CD14-positive monocyte (primary cell): ENCODE measurements around the gene KCNJ10. TPM values are rescaled to one million over a fixed set of nuclear protein-coding genes. Genes with fewer than 3 reads are reported as not detected.

Experiments used
- DNase-seq, 3 donors: peaks; one replicate each; pipeline ENCODE4 v3.0.0-alpha.2; 2011 to 2022
- H2AFZ ChIP-seq: 2 replicates; pipeline ENCODE4 v1.6.0; 2012; ENCODE audit warnings: mild to moderate bottlenecking, low read depth, low read length, inconsistent platforms; ENCODE audit not compliant: insufficient read depth, poor library complexity, severe bottlenecking
- H3K27ac ChIP-seq, 2 donors: 1 replicate in 1 of 2; 2 replicates in 1 of 2; pipeline ENCODE4 v1.5.1; 2012 to 2013; ENCODE audit warnings: low read length in 2 of 2, control low read depth in 1 of 2, inconsistent platforms in 1 of 2, low read depth in 1 of 2, mild to moderate bottlenecking in 1 of 2
- H3K27me3 ChIP-seq, 2 donors: one replicate each; pipeline versions ENCODE4 v1.6.0 to v1.6.1; 2011 to 2013; ENCODE audit warnings: low read length in 2 of 2; ENCODE audit not compliant: control insufficient read depth in 2 of 2, insufficient read depth in 2 of 2
- H3K36me3 ChIP-seq, 2 donors: replicated peaks in 1 of 2; 1 replicate in 1 of 2; 2 replicates in 1 of 2; pipeline versions ENCODE4 v1.5.1 to v1.6.1; 2012 to 2013; ENCODE audit warnings: low read length in 2 of 2, control low read depth in 1 of 2, inconsistent platforms in 1 of 2, mild to moderate bottlenecking in 1 of 2; ENCODE audit not compliant: insufficient read depth in 2 of 2, control insufficient read depth in 1 of 2
- H3K4me1 ChIP-seq, 2 donors: 1 replicate in 1 of 2; 2 replicates in 1 of 2; pipeline versions ENCODE4 v1.5.1 to v1.6.1; 2012 to 2013; ENCODE audit warnings: low read length in 2 of 2, control low read depth in 1 of 2, inconsistent platforms in 1 of 2, mild to moderate bottlenecking in 1 of 2, moderate library complexity in 1 of 2; ENCODE audit not compliant: insufficient read depth in 2 of 2, control insufficient read depth in 1 of 2
- H3K4me2 ChIP-seq: replicated peaks from 2 replicates; pipeline ENCODE3; 2012; ENCODE audit warnings: low read length, moderate library complexity, mild to moderate bottlenecking; ENCODE audit not compliant: poor library complexity, severe bottlenecking; ENCODE audit errors: extremely low read depth
- H3K4me3 ChIP-seq, 3 experiments: fragments of 200-600 bp in 1 of 3; sonication (generic) in 1 of 3; replicated peaks in 1 of 3; 1 replicate in 2 of 3; 2 replicates in 1 of 3; pipeline ENCODE4 v1.5.1; 2011 to 2013; ENCODE audit warnings: low read length in 3 of 3, mild to moderate bottlenecking in 3 of 3, control low read depth in 2 of 3, low read depth in 2 of 3, inconsistent platforms in 1 of 3, moderate library complexity in 1 of 3
- H3K79me2 ChIP-seq: 2 replicates; pipeline ENCODE4 v1.6.0; 2012; ENCODE audit warnings: mild to moderate bottlenecking, control low read depth, inconsistent platforms, low read length, moderate library complexity; ENCODE audit not compliant: insufficient read depth
- H3K9ac ChIP-seq: 2 replicates; pipeline ENCODE4 v1.6.0; 2017; ENCODE audit warnings: low read length, mild to moderate bottlenecking; ENCODE audit not compliant: insufficient read depth, poor library complexity, severe bottlenecking
- H3K9me3 ChIP-seq, 2 donors: replicated peaks in 1 of 2; 1 replicate in 1 of 2; 2 replicates in 1 of 2; pipeline versions ENCODE4 v1.5.1 to v1.6.1; 2012 to 2013; ENCODE audit warnings: low read length in 2 of 2, control low read depth in 1 of 2; ENCODE audit not compliant: control insufficient read depth in 1 of 2, insufficient read depth in 1 of 2
- H4K20me1 ChIP-seq: 2 replicates; pipeline ENCODE4 v1.6.0; 2012; ENCODE audit warnings: mild to moderate bottlenecking, low read length, control low read depth, moderate library complexity; ENCODE audit not compliant: insufficient read depth
- H3K27ac Mint-ChIP-seq, 7 donors: one replicate each; pipeline ENCODE4 v1.8.0; 2020; ENCODE audit warnings: mild to moderate bottlenecking in 7 of 7, mixed read lengths in 7 of 7, moderate library complexity in 6 of 7, inconsistent platforms in 2 of 7
- H3K27me3 Mint-ChIP-seq, 3 donors: one replicate each; pipeline ENCODE4 v1.8.0; 2021 to 2022; ENCODE audit warnings: low read depth in 3 of 3, mild to moderate bottlenecking in 3 of 3, mixed read lengths in 3 of 3, moderate library complexity in 3 of 3, inconsistent platforms in 1 of 3
- H3K36me3 Mint-ChIP-seq, 2 donors: one replicate each; pipeline ENCODE4 v1.8.0; 2020; ENCODE audit warnings: mixed read lengths in 2 of 2, inconsistent platforms in 1 of 2, mild to moderate bottlenecking in 1 of 2
- H3K4me1 Mint-ChIP-seq: one replicate; pipeline ENCODE4 v1.8.0; 2020; ENCODE audit warnings: mild to moderate bottlenecking, mixed read lengths
- H3K4me3 Mint-ChIP-seq, 2 donors: one replicate each; pipeline ENCODE4 v1.8.0; 2020; ENCODE audit warnings: mild to moderate bottlenecking in 2 of 2, mixed read lengths in 2 of 2, moderate library complexity in 1 of 2
- H3K9me3 Mint-ChIP-seq, 7 donors: one replicate each; pipeline ENCODE4 v1.8.0; 2020 to 2022; ENCODE audit warnings: mixed read lengths in 7 of 7, mild to moderate bottlenecking in 6 of 7, moderate library complexity in 6 of 7, inconsistent platforms in 2 of 7
- CTCF ChIP-seq: fragments of 200-600 bp; IDR thresholded peaks from one replicate; pipeline ENCODE4 v1.8.0; 2022; ENCODE audit warnings: antibody characterized with exemption, mild to moderate bottlenecking
- WGBS: methylation state at CpG from one replicate; pipeline ENCODE4 v1.1.5; 2013; ENCODE audit warnings: missing lambda C conversion rate; ENCODE audit not compliant: insufficient coverage; 5-methylcytosine and 5-hydroxymethylcytosine counted together
- intact Hi-C, 2 donors: fragments of 100-400 bp; cut with micrococcal nuclease; formaldehyde crosslinking; loops; one replicate each; pipeline versions ENCODE4 v1.15.0 to v1.15.1; 2023
- polyA plus RNA-seq, 3 donors: library from polyadenylated mRNA; depleted of rRNA in 1 of 3; unstranded in 2 of 3; stranded (reverse) in 1 of 3; fragments of 300-500 nt in 2 of 3; fragments of >200 nt in 1 of 3; fragmentation: Illumina TruSeq in 2 of 3; gene quantifications; 1 replicate in 2 of 3; 2 replicates in 1 of 3; pipeline ENCODE4 v1.2.3, GENCODE V29; 2012 to 2021

KCNJ10 gene
- polyA plus RNA-seq, 3 donors: 0.23 TPM; not detected in 2

- H3K36me3 ChIP-seq: no peaks in the 10 kb centered on the region
- Mint-ChIP-seq H3K4me3 (no peak overlapping the region), H3K36me3 (no peaks in the 10 kb centered on the region), H3K27ac (no peak overlapping the region), H3K27me3 (peaks cover 0 to 4% (median 0%) of the 10 kb centered on the region in 3 donors), H3K4me1 (peaks cover 15% of the 10 kb centered on the region), H3K9me3 (peaks cover 0 to 1% (median 0%) of the 10 kb centered on the region in 7 donors)
- H3K27ac ChIP-seq: no peak overlapping the region
- TF ChIP-seq CTCF: no peak
- WGBS: 100% methylated on average over 1 of the region's 5 CpGs
- H3K4me1 ChIP-seq: peaks cover 9 to 14% of the 10 kb centered on the region in 2 donors
- no peak overlapping the region for H3K4me2 ChIP-seq
- intact Hi-C loops: no loop called here
- no peaks in the 10 kb centered on the region for H4K20me1 ChIP-seq
- H3K27me3 ChIP-seq: no peaks in the 10 kb centered on the region
- no peak overlapping the region for H3K4me3 ChIP-seq
- no peak overlapping the region for H3K9ac ChIP-seq
- H2AFZ ChIP-seq: no peak overlapping the region
- no peak for DNase-seq
- no peaks in the 10 kb centered on the region for H3K79me2 ChIP-seq
- no peaks in the 10 kb centered on the region for H3K9me3 ChIP-seq
These were observed 80.0 kb downstream of the KCNJ10 start for GRCh38 chr1:159990005-159990404.

DNA sequence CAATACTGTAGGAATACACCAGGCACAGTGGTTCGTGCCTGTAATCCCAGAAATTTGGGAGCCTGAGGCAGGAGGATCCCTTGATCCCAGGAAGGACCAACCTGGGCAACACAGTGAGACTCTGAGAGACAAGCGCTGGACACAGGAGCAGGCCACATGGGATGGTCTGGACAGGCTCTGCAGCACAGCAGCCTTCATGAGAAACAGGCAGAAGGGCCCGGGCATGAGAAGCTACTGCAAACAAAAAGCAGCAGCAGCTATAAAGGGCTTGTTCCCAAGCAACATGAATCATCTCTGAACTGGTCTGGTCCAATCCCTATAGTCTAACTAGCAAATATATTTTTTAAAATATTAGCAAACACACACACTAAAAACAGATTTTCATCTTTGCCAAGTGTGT, 80.4 kb downstream of the KCNJ10 start:
- Mint-ChIP-seq H3K36me3 (no peaks in the 10 kb centered on the region), H3K4me3 (no peak overlapping the region), H3K9me3 (peaks cover 0 to 1% (median 0%) of the 10 kb centered on the region in 7 donors), H3K4me1 (peaks cover 15% of the 10 kb centered on the region), H3K27me3 (peaks cover 0 to 7% (median 0%) of the 10 kb centered on the region in 3 donors), H3K27ac (no peak overlapping the region)
- no peak overlapping the region for H2AFZ ChIP-seq
- no peak overlapping the region for H3K9ac ChIP-seq
- no peak for DNase-seq
- no peaks in the 10 kb centered on the region for H3K9me3 ChIP-seq
- H4K20me1 ChIP-seq: no peaks in the 10 kb centered on the region
- WGBS: 96% methylated on average over 3 of the region's 3 CpGs
- no peaks in the 10 kb centered on the region for H3K79me2 ChIP-seq
- no peak overlapping the region for H3K27ac ChIP-seq
- H3K36me3 ChIP-seq: no peaks in the 10 kb centered on the region
- H3K4me3 ChIP-seq: no peak overlapping the region
- no peak for TF ChIP-seq CTCF
- no peaks in the 10 kb centered on the region for H3K27me3 ChIP-seq
- H3K4me1 ChIP-seq: peaks cover 9 to 14% of the 10 kb centered on the region in 2 donors
- no peak overlapping the region for H3K4me2 ChIP-seq
- intact Hi-C loops: no loop called here
